WI38 (cell line): ENCODE data around the gene SLC7A14.
A peak's percentile ranks its signal among the peaks of the same experiment; 100 is the strongest.

Source experiments
- H3K4me3 ChIP-seq: 2 replicates; pipeline ENCODE4 v1.5.1; 2011; ENCODE audit warnings: low read depth, mild to moderate bottlenecking, control low read depth, low read length
- TF ChIP-seq, protein P1 (sequence below): IDR thresholded peaks from 2 replicates; pipeline ENCODE4 v1.5.1; 2012; ENCODE audit warnings: low read depth, mild to moderate bottlenecking, control low read depth, low read length

Gene SLC7A14

DNA sequence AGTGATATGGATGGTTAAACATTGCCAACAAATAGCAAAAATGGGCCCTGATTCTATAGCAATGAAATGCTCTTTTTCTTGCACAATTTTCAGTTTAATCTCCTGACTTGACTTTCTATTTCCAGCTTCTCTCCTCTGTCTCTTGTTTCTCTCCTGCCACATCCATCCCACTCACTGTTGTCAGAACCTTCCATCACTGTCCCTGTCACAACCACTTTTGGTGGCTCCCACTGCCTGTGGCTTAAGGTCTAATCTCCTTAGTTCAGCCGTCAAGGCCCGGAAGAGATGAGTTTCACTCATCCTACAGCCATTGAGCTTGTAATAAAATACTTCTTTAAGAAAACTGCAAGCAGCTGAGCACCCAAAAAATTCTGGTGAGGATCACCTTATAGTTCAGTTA, 19.5 kb downstream of the SLC7A14 start:
- TF ChIP-seq, protein P1, sequence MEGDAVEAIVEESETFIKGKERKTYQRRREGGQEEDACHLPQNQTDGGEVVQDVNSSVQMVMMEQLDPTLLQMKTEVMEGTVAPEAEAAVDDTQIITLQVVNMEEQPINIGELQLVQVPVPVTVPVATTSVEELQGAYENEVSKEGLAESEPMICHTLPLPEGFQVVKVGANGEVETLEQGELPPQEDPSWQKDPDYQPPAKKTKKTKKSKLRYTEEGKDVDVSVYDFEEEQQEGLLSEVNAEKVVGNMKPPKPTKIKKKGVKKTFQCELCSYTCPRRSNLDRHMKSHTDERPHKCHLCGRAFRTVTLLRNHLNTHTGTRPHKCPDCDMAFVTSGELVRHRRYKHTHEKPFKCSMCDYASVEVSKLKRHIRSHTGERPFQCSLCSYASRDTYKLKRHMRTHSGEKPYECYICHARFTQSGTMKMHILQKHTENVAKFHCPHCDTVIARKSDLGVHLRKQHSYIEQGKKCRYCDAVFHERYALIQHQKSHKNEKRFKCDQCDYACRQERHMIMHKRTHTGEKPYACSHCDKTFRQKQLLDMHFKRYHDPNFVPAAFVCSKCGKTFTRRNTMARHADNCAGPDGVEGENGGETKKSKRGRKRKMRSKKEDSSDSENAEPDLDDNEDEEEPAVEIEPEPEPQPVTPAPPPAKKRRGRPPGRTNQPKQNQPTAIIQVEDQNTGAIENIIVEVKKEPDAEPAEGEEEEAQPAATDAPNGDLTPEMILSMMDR, result no peak
- no peak overlapping the region for H3K4me3 ChIP-seq

DNA sequence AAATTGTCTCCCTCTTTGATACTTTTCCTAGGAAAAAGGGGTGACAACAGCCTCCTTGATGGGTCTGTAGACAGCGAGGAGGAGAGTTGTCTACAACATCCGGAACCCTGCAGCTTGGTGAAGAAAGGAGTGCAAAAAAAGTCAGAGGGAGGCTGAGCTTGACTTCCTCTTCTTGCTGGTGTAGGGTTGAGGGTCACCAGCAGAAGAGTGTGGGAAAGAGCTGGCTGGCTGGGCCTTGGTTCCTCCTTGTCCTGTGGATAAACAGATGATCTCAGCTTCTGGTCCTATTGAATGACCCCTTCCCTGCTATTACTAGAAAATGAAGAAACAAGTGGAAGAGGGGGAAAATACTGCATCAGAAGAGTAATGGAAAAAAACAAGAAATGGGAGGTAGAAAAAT, 20.4 kb downstream of the SLC7A14 start:
- H3K4me3 ChIP-seq, result no peak overlapping the region
- TF ChIP-seq, protein P1, result no peak

DNA sequence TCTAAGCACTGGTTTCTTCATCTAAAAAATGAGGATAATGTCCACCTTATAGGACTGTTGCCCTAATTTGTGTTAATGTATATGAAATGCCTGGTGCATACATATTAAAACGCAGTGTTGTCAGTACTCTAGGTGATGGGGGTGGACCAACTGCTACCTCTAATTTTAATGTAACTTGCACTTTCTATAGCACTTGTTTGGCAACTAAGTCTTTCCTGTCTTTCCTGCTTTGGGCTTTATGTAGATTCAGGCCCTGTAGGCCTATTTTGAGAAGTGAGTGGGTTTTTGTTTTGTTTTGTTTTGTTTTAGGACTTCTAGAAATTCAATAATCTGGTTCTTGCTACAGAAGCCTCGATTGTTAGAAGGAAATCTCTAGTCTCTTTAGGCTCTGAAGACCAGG, 21.2 kb downstream of the SLC7A14 start:
- no peak overlapping the region for H3K4me3 ChIP-seq
- TF ChIP-seq, protein P1, result no peak

DNA sequence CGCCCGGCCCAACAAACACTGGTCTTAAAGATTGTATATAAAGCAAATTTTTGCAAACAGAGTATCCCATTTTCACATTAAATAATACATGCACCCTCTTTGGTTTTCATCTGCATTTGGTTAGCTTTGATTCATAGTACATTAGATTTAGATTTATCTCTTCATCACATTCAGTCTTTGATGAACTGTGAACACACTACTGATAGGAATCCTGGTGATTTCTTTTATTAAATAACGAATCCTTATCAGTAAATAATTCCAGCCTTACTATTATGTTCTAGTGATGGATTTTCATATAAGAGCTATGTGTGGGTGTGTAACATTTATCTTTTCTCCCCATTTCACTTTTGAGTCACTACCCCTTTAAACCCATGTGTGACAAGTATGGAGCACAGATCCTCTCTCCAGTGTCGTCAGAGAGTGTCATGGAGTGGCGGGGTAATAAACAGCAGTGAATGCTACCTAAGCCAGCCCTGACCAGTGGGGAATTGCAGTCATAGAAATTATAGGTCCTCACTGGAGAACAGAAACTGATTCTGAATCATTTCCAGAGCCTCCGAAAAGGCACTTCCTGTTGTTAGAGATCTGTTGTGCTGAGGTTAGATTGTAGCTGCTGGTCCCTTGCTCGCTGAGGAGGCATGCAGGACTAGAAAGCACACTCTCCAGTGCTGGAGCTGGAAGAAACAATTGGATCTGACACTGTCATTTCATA, 22.0 kb downstream of the SLC7A14 start:
- TF ChIP-seq, protein P1, result no peak
- H3K4me3 ChIP-seq, result peak overlapping the region; percentile 31

DNA sequence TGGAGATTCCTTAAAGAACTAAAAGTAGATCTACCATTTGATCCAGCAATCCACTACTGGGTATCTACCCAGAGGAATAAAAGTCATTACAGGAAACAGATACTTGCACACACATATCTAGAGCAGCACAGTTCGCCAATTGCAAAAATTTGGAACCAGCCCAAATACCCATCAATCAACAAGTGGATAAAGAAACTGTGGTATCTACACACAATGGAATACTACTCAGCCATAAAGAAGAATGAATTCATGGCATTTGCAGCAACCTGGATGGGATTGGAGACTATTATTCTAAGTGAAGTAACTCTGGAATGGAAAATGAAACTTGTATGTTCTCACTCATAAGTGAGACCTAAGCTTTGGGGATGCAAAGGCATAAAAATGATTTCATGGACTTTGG, 23.8 kb downstream of the SLC7A14 start:
- TF ChIP-seq, protein P1, result no peak
- no peak overlapping the region for H3K4me3 ChIP-seq

GRCh38 chr3:170560717-170561382, 25.0 kb downstream of the SLC7A14 start:
- no peak overlapping the region for H3K4me3 ChIP-seq
- TF ChIP-seq, protein P1, result no peak

GRCh38 chr3:170560296-170560695, 25.6 kb downstream of the SLC7A14 start:
- TF ChIP-seq, protein P1, result no peak

More at GRCh38 chr3:170560296-170560695, 25.6 kb downstream of the SLC7A14 start:
- H3K4me3 ChIP-seq, result no peak overlapping the region
